Karpas-422 (cell line): ENCODE measurements around the gene CMYA5. TPM values are rescaled to one million over a fixed set of nuclear protein-coding genes. Genes with fewer than 3 reads are reported as not detected.

Experiments
- DNase-seq: peaks from one replicate; pipeline ENCODE4 v3.0.0-alpha.2; 2015
- H2AFZ ChIP-seq: fragments of 200-600 bp; sonication (generic); 2 replicates; pipeline ENCODE4 v1.6.1; 2014; ENCODE audit warnings: antibody characterized with exemption, low read length, mixed read lengths
- H3K27ac ChIP-seq: fragments of 200-600 bp; sonication (generic); 2 replicates; pipeline ENCODE4 v1.5.1; 2014; ENCODE audit warnings: mild to moderate bottlenecking, low read length, moderate library complexity
- H3K27me3 ChIP-seq: fragments of 200-600 bp; sonication (generic); 2 replicates; pipeline ENCODE4 v1.6.1; 2014; ENCODE audit warnings: low read length, mixed read lengths
- H3K36me3 ChIP-seq: fragments of 200-600 bp; sonication (generic); 2 replicates; pipeline ENCODE4 v1.6.1; 2014; ENCODE audit warnings: low read length, mixed read lengths; ENCODE audit not compliant: insufficient read depth
- H3K4me1 ChIP-seq: fragments of 200-600 bp; sonication (generic); 2 replicates; pipeline ENCODE4 v1.6.1; 2014; ENCODE audit warnings: mild to moderate bottlenecking, low read length, mixed read lengths
- H3K4me2 ChIP-seq: fragments of 200-600 bp; sonication (generic); 2 replicates; pipeline ENCODE4 v1.6.1; 2014; ENCODE audit warnings: low read length, low read depth, mild to moderate bottlenecking; ENCODE audit not compliant: poor library complexity, severe bottlenecking
- H3K4me3 ChIP-seq: fragments of 200-600 bp; sonication (generic); 2 replicates; pipeline ENCODE4 v1.5.1; 2014; ENCODE audit warnings: mild to moderate bottlenecking, antibody characterized with exemption, low read length, mixed read lengths
- H3K79me2 ChIP-seq: fragments of 200-600 bp; sonication (generic); 2 replicates; pipeline ENCODE4 v1.6.1; 2014; ENCODE audit warnings: mild to moderate bottlenecking, low read length, mixed read lengths
- H3K9ac ChIP-seq: fragments of 200-600 bp; sonication (generic); 2 replicates; pipeline ENCODE4 v1.6.0; 2014; ENCODE audit warnings: low read length
- H3K9me2 ChIP-seq: fragments of 200-600 bp; sonication (generic), shearing (Covaris generic); replicated peaks from 2 replicates; pipeline ENCODE4 v1.6.0; 2014; ENCODE audit warnings: mild to moderate bottlenecking, low read length, moderate library complexity; ENCODE audit not compliant: insufficient read depth
- H3K9me3 ChIP-seq: fragments of 300-700, 200-600 bp; sonication (generic); 2 replicates; pipeline ENCODE4 v1.6.1; 2014; ENCODE audit warnings: low read length, mixed read lengths
- H4K20me1 ChIP-seq: fragments of 200-600 bp; sonication (generic); 2 replicates; pipeline ENCODE4 v1.6.1; 2014; ENCODE audit warnings: mild to moderate bottlenecking, antibody characterized with exemption, low read length, low read depth; ENCODE audit not compliant: insufficient read depth
- total RNA-seq: library from RNA; depleted of rRNA; stranded (reverse); fragments of >200 nt; shearing (Covaris generic); gene quantifications from 2 replicates; pipeline ENCODE4 v1.2.3, GENCODE V29; 2014; ENCODE audit warnings: low replicate concordance

The CMYA5 gene
- total RNA-seq, 1 experiment from 2014 or later = 0.45 TPM

DNA sequence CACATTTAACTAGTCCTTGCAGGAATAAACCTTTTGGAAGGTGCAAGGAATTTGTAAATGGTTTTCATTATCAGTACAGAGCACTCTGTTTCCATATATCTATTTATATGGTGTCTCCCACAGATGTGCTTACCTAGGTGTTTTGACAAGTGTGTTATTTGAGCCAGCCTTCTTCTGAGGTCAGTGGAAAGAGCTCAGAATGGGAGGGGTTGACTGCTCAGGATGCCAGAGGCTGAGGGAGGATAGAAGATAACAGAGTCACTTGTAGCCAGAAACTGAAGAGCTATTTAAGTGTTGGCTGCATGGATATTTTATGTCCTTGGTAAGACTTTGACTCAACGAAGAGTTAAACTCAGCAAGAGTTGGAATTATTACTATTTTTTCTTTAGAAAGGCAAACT is 5.0 kb downstream of the CMYA5 start:
- no peaks in the 10 kb centered on the region for H3K4me1 ChIP-seq
- no peak overlapping the region for H2AFZ ChIP-seq
- H3K36me3 ChIP-seq = no peaks in the 10 kb centered on the region
- no peaks in the 10 kb centered on the region for H3K9me2 ChIP-seq
- no peaks in the 10 kb centered on the region for H4K20me1 ChIP-seq
- H3K27me3 ChIP-seq = no peaks in the 10 kb centered on the region
- H3K79me2 ChIP-seq = no peaks in the 10 kb centered on the region
- no peaks in the 10 kb centered on the region for H3K9me3 ChIP-seq
- no peak overlapping the region for H3K4me2 ChIP-seq
- no peak overlapping the region for H3K9ac ChIP-seq
- no peak overlapping the region for H3K4me3 ChIP-seq
- H3K27ac ChIP-seq = no peak overlapping the region
- no peak for DNase-seq

DNA sequence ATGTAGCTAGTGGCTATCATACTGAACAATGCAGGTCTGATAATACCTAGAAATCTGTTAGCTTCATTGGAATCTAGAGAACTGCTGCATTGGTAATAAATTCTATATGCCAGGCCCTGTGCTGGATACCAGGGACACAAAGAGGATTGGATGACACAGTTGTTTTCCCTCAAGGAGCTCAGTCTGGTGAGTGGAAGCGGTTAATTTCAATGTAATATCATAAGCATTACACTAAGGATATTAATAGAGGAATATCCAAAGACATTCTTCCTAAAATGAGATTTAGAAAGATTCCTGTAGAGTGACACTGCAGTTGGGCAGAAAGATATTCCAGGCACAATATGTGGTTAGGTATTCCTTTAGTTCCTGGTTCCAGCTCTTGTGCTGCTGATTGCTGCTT is 5.9 kb downstream of the CMYA5 start:
- H3K27me3 ChIP-seq = no peaks in the 10 kb centered on the region
- no peak overlapping the region for H2AFZ ChIP-seq
- H3K9me3 ChIP-seq = no peaks in the 10 kb centered on the region
- DNase-seq = no peak
- H3K4me1 ChIP-seq = no peaks in the 10 kb centered on the region
- no peak overlapping the region for H3K4me3 ChIP-seq
- no peaks in the 10 kb centered on the region for H3K36me3 ChIP-seq
- no peaks in the 10 kb centered on the region for H3K9me2 ChIP-seq
- no peaks in the 10 kb centered on the region for H4K20me1 ChIP-seq
- no peak overlapping the region for H3K27ac ChIP-seq
- no peaks in the 10 kb centered on the region for H3K79me2 ChIP-seq
- no peak overlapping the region for H3K4me2 ChIP-seq
- no peak overlapping the region for H3K9ac ChIP-seq

DNA sequence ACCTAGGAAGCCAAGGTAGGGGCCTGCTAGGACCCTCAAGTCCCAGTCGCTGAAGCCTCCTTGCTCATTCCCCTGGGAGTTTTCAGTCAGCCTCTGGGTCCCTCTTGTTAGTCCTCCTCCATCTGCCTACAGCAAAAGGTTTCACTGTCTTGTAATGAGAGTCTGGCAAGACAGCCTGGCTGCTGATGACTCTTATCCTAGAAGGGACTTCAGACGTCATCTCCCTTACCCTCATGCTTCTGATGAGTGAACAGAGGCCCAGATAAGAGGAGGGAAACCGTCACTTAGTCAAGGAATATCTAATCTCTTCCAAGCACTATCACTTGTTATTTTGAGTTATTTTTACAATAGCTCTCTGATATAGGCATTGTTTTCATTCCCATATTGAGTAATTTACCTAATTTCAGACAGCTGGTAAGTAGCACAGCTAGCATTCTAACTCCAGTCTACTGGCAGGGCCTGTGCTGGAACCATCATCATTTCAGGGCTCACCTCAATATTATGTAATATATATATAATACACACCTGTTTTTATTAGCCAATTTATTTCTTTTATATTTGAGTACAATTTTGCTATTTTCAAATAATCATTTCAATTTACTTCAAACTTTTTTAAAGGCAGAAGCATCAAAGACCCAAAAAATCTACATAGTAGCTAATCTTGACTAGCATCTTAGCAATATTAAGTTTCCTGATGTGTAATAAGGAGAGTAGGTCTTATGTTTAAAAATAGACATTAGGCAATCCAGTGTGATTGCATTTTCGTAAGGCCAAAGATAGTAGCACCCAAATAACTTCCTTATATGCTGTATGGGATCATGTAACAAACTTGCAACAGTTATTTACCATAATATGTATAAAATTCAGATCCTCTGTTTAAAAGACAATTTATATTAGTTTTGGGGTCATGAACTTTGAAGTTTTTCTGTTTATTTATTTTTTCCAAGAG is 7.9 kb downstream of the CMYA5 start:
- H3K27me3 ChIP-seq = no peaks in the 10 kb centered on the region
- H2AFZ ChIP-seq = no peak overlapping the region
- H3K79me2 ChIP-seq = no peaks in the 10 kb centered on the region
- H3K4me2 ChIP-seq = no peak overlapping the region
- H3K4me1 ChIP-seq = no peaks in the 10 kb centered on the region
- no peaks in the 10 kb centered on the region for H4K20me1 ChIP-seq
- H3K9me2 ChIP-seq = no peaks in the 10 kb centered on the region
- DNase-seq = no peak
- no peak overlapping the region for H3K4me3 ChIP-seq
- H3K9ac ChIP-seq = no peak overlapping the region
- H3K27ac ChIP-seq = no peak overlapping the region
- no peaks in the 10 kb centered on the region for H3K9me3 ChIP-seq
- H3K36me3 ChIP-seq = no peaks in the 10 kb centered on the region

DNA sequence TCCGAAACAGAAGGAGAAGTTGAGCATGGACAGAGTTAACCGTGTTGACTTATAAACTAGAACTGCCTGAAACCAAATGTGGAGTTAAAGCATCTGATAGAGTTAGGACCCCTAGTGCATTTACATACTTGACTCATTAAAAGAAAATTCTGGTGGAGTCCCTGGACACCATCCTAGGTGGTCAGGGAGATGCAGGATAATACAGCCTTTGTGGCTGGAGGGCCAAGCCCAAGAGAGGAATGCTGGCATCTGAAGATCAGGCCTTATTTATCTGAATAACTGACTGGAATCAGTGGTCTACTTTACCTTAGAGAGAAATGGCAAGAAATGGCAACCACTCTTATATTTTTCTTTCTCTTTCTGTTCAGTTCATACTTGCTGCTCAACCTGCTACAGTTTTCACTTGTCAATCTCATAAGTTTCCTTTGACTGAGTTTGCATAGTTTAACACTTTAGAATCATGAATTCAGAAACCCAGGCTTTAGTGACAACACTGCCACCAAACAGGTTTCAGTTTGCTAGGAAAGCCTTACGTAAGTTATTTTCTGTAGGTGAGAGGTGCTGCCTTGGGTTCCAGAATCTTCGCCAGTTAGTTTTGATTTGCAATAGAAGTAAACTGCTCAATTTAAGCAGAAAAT is 10.2 kb downstream of the CMYA5 start:
- Histone ChIP-seq H3K27ac (no peak overlapping the region), H3K4me2 (no peak overlapping the region)

DNA sequence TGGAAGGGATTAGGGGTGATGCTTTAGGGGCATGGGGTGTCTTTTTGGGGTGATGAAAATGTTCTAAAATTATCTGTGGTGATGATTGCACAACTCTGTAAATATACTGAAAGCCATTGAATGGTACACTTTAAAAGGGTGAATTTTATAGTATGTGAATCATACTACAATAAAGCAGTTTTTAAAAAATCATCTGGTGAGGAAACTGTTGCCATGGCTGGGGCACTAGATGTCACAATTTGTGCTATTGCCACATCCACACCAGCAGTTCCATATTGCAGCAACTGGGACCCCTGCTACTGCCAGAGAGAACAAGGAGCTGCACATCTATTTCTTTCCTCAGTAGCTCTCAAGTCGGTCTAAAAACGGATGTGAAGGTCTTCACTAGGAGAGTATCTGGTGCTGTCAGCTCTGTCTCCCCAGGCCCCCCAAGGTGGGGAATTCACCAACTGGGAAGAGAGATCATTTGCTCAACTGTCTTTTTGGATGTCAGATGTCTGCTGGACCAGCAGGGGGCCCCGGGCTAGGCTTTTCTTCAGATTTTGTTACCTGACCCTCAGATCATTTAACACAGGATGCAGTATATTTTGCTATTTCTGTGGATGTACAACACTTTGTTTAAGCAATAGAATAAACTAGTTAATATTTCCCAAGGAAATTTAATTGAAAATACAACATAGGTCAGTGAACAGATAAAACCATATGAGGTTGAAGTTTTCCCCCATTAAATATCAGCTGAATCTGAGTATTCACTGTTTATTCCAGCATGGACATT is 13.2 kb downstream of the CMYA5 start:
- Histone ChIP-seq H3K4me1 (peaks cover 7% of the 10 kb centered on the region), H3K9me3 (peaks cover 7% of the 10 kb centered on the region; the same call in 1 of the 2 replicates), H3K79me2 (no peaks in the 10 kb centered on the region), H3K4me3 (no peak overlapping the region), H3K4me2 (no peak overlapping the region), H4K20me1 (no peaks in the 10 kb centered on the region), H2AFZ (no peak overlapping the region), H3K9me2 (no peaks in the 10 kb centered on the region), H3K27ac (no peak overlapping the region), H3K27me3 (no peaks in the 10 kb centered on the region), H3K36me3 (no peaks in the 10 kb centered on the region), H3K9ac (no peak overlapping the region)
- peak; percentile 63 for DNase-seq

More for the DNA sequence above, 10.2 kb downstream of the CMYA5 start:
- H2AFZ ChIP-seq = no peak overlapping the region
- H3K9ac ChIP-seq = no peak overlapping the region
- H4K20me1 ChIP-seq = no peaks in the 10 kb centered on the region
- no peak for DNase-seq
- H3K4me1 ChIP-seq = no peaks in the 10 kb centered on the region
- no peaks in the 10 kb centered on the region for H3K79me2 ChIP-seq
- no peaks in the 10 kb centered on the region for H3K27me3 ChIP-seq
- no peaks in the 10 kb centered on the region for H3K36me3 ChIP-seq
- no peaks in the 10 kb centered on the region for H3K9me3 ChIP-seq
- no peaks in the 10 kb centered on the region for H3K9me2 ChIP-seq
- no peak overlapping the region for H3K4me3 ChIP-seq

DNA sequence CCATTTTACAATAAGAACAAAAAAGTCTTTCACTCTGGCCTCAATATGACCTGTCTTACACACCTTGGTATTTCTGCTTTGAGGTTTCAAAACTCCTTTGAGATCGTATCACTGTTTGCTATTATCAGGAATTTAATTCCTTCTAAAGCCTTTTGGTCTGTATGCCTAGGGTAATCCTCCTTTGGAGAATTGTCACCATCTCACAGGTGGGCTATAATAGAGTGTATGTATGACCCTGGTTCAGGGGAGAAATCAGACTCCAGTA is 13.7 kb downstream of the CMYA5 start:
- no peak overlapping the region for H3K4me2 ChIP-seq

DNA sequence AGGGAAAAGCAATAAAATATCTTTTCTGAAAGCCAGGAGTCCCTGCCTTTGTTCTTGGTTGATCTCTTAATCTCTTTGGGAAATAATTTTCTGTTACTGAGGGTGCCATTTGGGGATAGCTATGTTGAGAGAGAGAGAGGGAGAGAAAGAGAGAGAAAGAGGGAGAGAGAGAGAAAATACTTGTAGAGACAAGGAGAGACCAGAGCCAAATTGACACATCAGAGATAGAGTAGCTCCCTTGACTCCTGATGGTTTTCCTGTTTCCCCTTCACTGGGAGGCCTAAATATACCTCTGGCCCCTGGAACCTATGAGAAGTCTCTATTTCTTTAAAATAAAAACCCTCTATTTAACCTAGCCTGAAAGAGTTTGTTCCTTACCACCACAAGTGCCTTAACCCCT is 14.9 kb downstream of the CMYA5 start:
- Histone ChIP-seq H3K36me3 (no peaks in the 10 kb centered on the region), H3K27ac (no peak overlapping the region), H3K79me2 (no peaks in the 10 kb centered on the region), H4K20me1 (no peaks in the 10 kb centered on the region), H3K9me3 (peaks cover 7% of the 10 kb centered on the region; the same call in 1 of the 2 replicates), H2AFZ (no peak overlapping the region), H3K9ac (no peak overlapping the region), H3K4me3 (no peak overlapping the region), H3K4me1 (peaks cover 10% of the 10 kb centered on the region), H3K4me2 (no peak overlapping the region), H3K27me3 (no peaks in the 10 kb centered on the region), H3K9me2 (no peaks in the 10 kb centered on the region)
- DNase-seq = no peak

More for the DNA sequence above, 13.7 kb downstream of the CMYA5 start:
- Histone ChIP-seq H3K79me2 (no peaks in the 10 kb centered on the region), H3K4me1 (peaks cover 10% of the 10 kb centered on the region), H3K27me3 (no peaks in the 10 kb centered on the region), H3K27ac (no peak overlapping the region), H3K9me3 (peaks cover 7% of the 10 kb centered on the region; the same call in 1 of the 2 replicates), H2AFZ (no peak overlapping the region), H3K9ac (no peak overlapping the region), H3K36me3 (no peaks in the 10 kb centered on the region), H4K20me1 (no peaks in the 10 kb centered on the region), H3K9me2 (no peaks in the 10 kb centered on the region), H3K4me3 (no peak overlapping the region)
- no peak for DNase-seq

DNA sequence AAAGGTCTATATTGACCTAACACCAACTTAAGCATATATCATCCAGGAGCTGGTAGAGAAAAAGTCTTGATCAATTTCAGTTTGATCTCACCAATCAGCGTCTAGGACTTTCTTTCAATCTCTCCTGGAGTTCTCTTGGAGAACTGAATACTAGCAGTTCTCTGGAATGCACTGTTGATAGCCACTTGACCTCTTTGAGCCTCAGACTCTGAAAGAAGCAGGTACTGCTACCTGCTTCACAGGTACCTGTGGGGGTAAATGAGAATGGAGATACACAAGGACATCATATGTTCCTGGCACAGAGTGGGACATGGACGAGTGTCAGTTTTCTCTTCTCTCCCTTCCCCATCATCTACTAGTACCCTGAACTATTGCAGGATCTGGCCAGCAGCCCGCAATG is 16.0 kb downstream of the CMYA5 start:
- Histone ChIP-seq H3K9me3 (peaks cover 7% of the 10 kb centered on the region; the same call in 1 of the 2 replicates), H3K4me2 (no peak overlapping the region), H3K9ac (no peak overlapping the region), H3K4me1 (peaks cover 10% of the 10 kb centered on the region), H2AFZ (no peak overlapping the region), H3K9me2 (no peaks in the 10 kb centered on the region), H3K4me3 (no peak overlapping the region), H3K36me3 (no peaks in the 10 kb centered on the region), H4K20me1 (no peaks in the 10 kb centered on the region), H3K27ac (no peak overlapping the region), H3K79me2 (no peaks in the 10 kb centered on the region), H3K27me3 (no peaks in the 10 kb centered on the region)
- DNase-seq = no peak
